Mucosa of descending colon (tissue), 3 donors: ENCODE measurements around the gene SHISA3. TPM values are rescaled to one million over a fixed set of nuclear protein-coding genes. Genes with fewer than 3 reads are reported as not detected.

Experiments used
- ATAC-seq: fragments of 200-7000 bp; cut with Tn5 transposase; one replicate; pipeline ENCODE4 v1.9.1; 2020; ENCODE audit warnings: mild to moderate bottlenecking, moderate library complexity
- DNase-seq, 3 donors: peaks; one replicate each; pipeline ENCODE4 v3.0.0-alpha.2; 2020
- H3K36me3 ChIP-seq: fragments of 200-600 bp; one replicate; pipeline ENCODE4 v1.8.0; 2021; ENCODE audit warnings: low read depth, mild to moderate bottlenecking
- H3K4me1 ChIP-seq: fragments of 200-600 bp; one replicate; pipeline ENCODE4 v1.8.0; 2021; ENCODE audit warnings: low read depth, mild to moderate bottlenecking
- H3K4me3 ChIP-seq: fragments of 200-600 bp; one replicate; pipeline ENCODE4 v1.8.0; 2021; ENCODE audit warnings: mild to moderate bottlenecking
- H3K9me3 ChIP-seq: fragments of 200-600 bp; one replicate; pipeline ENCODE4 v1.8.0; 2021; ENCODE audit warnings: mild to moderate bottlenecking
- CTCF ChIP-seq: fragments of 200-600 bp; IDR thresholded peaks from one replicate; pipeline ENCODE4 v1.8.0; 2022; ENCODE audit warnings: antibody characterized with exemption, mild to moderate bottlenecking
- intact Hi-C, 2 donors: fragments of 100-400 bp; cut with DNase I in 1 of 2; cut with micrococcal nuclease in 1 of 2; formaldehyde crosslinking; loops; one replicate each; pipeline versions ENCODE4 v1.11.0 to v1.11.1; 2022; cut with DNase I, micrococcal nuclease
- total RNA-seq, 3 donors: library from RNA; stranded (reverse); fragmentation: NEBNext Ultra II Directional in 2 of 3; extraction: Animal tissue kit (Norgen Biotek cat#: 25700) in 2 of 3; gene quantifications; one replicate each; pipeline versions ENCODE4 v1.2.1 to v1.2.4, GENCODE V29; 2021 to 2023
- donor health status: DM: no; HTN: no; CAD: no; lungs with moderate emphysema.
- donor health status: DM: no; HTN: no; CAD: no.
- donor health status: DM: no; HTN: yes; CAD: no.

The SHISA3 gene
- total RNA-seq, 3 donors from 2014 or later = 0.90 to 1.9 (median 1.6) TPM

- Histone ChIP-seq H3K9me3 (no peaks in the 10 kb centered on the region), H3K4me3 (no peak overlapping the region), H3K4me1 (no peaks in the 10 kb centered on the region), H3K36me3 (no peaks in the 10 kb centered on the region)
- intact Hi-C loops = no loop called here
- no peak for TF ChIP-seq CTCF
- DNase-seq (no peak), ATAC-seq (no peak)
Observed at GRCh38 chr4:42381666-42382065, 15.6 kb upstream of the SHISA3 start.

- Histone ChIP-seq H3K9me3 (no peaks in the 10 kb centered on the region), H3K36me3 (no peaks in the 10 kb centered on the region), H3K4me1 (no peaks in the 10 kb centered on the region), H3K4me3 (no peak overlapping the region)
- intact Hi-C loops = no loop called here
- TF ChIP-seq CTCF = no peak
- DNase-seq = no peak
- no peak for ATAC-seq
Observed at GRCh38 chr4:42385516-42385915, 11.8 kb upstream of the SHISA3 start.

GRCh38 chr4:42390622-42391354, 6.5 kb upstream of the SHISA3 start:
- intact Hi-C loops = no loop called here
- H3K9me3 ChIP-seq = no peaks in the 10 kb centered on the region
- H3K36me3 ChIP-seq = no peaks in the 10 kb centered on the region
- no peak for DNase-seq
- no peak for TF ChIP-seq CTCF
- no peaks in the 10 kb centered on the region for H3K4me1 ChIP-seq
- no peak for ATAC-seq
- no peak overlapping the region for H3K4me3 ChIP-seq

GRCh38 chr4:42391355-42391664, 6.0 kb upstream of the SHISA3 start:
- no peak for TF ChIP-seq CTCF
- DNase-seq (no peak), ATAC-seq (no peak)
- Histone ChIP-seq H3K4me3 (no peak overlapping the region), H3K4me1 (no peaks in the 10 kb centered on the region), H3K9me3 (no peaks in the 10 kb centered on the region), H3K36me3 (no peaks in the 10 kb centered on the region)
- intact Hi-C loops = no loop called here

GRCh38 chr4:42391981-42392380, 5.3 kb upstream of the SHISA3 start:
- no peak overlapping the region for H3K4me3 ChIP-seq
- H3K36me3 ChIP-seq = no peaks in the 10 kb centered on the region
- H3K4me1 ChIP-seq = peaks cover 6% of the 10 kb centered on the region
- intact Hi-C loops = no loop called here
- ATAC-seq (no peak), DNase-seq (no peak)
- H3K9me3 ChIP-seq = no peaks in the 10 kb centered on the region
- no peak for TF ChIP-seq CTCF

- ATAC-seq (no peak), DNase-seq (no peak)
- Histone ChIP-seq H3K36me3 (no peaks in the 10 kb centered on the region), H3K4me1 (peaks cover 10% of the 10 kb centered on the region), H3K9me3 (no peaks in the 10 kb centered on the region), H3K4me3 (no peak overlapping the region)
- intact Hi-C loops = no loop called here
- TF ChIP-seq CTCF = no peak
Observed at GRCh38 chr4:42392436-42392835, 4.9 kb upstream of the SHISA3 start.
